Stromal cell of bone marrow (primary cell): ENCODE data around the gene PCNA.

Source experiments
- DNase-seq: peaks from one replicate; pipeline ENCODE4 v3.0.0-alpha.2; 2012; ENCODE audit warnings: low read depth

Gene PCNA

GRCh38 chr20:5065166-5065878 is 54.4 kb downstream of the PCNA start:
- peak; percentile 57 for DNase-seq
